GM23338 (cell line): ENCODE data around the gene C16orf86. TPM values are rescaled to one million over a fixed set of nuclear protein-coding genes. Genes with fewer than 3 reads are reported as not detected.

Experiments used
- ATAC-seq: fragments of 200-7000 bp; cut with Tn5 transposase; 3 replicates; pipeline ENCODE4 v1.9.1; 2020
- DNase-seq: peaks from one replicate; pipeline ENCODE4 v3.0.0-alpha.2; 2015; ENCODE audit warnings: low spot score
- H2AFZ ChIP-seq: fragments of 200-600 bp; sonication (generic); 2 replicates; pipeline ENCODE4 v1.8.0; 2016; ENCODE audit warnings: antibody characterized with exemption, mild to moderate bottlenecking, moderate library complexity
- H3F3A ChIP-seq: fragments of 200-600 bp; sonication (generic); replicated peaks from 2 replicates; pipeline ENCODE4 v1.8.0; 2017; ENCODE audit warnings: antibody characterized with exemption, mixed run types, low read depth
- H3K27ac ChIP-seq: fragments of 200-600 bp; sonication (generic); 2 replicates; pipeline ENCODE4 v1.6.1; 2016; ENCODE audit warnings: low read depth
- H3K27me3 ChIP-seq: fragments of 200-600 bp; sonication (generic); 2 replicates; pipeline ENCODE4 v1.8.0; 2016; ENCODE audit warnings: mild to moderate bottlenecking, mixed run types, moderate library complexity; ENCODE audit not compliant: insufficient read depth
- H3K36me3 ChIP-seq: fragments of 200-600 bp; sonication (generic); 2 replicates; pipeline ENCODE4 v1.8.0; 2016; ENCODE audit warnings: mild to moderate bottlenecking; ENCODE audit not compliant: insufficient read depth
- H3K4me1 ChIP-seq: fragments of 200-600 bp; sonication (generic); 2 replicates; pipeline ENCODE4 v1.8.0; 2016; ENCODE audit warnings: mild to moderate bottlenecking, moderate library complexity; ENCODE audit not compliant: insufficient read depth
- H3K4me2 ChIP-seq: fragments of 200-600 bp; sonication (generic); 2 replicates; pipeline ENCODE4 v1.7.1; 2017; ENCODE audit warnings: mixed run types
- H3K4me3 ChIP-seq: fragments of 200-600 bp; sonication (generic); 2 replicates; pipeline ENCODE4 v1.6.1; 2016; ENCODE audit warnings: mixed run types
- H3K79me2 ChIP-seq: fragments of 200-600 bp; sonication (generic); replicated peaks from 2 replicates; pipeline ENCODE4 v1.8.0; 2017; ENCODE audit warnings: mild to moderate bottlenecking; ENCODE audit not compliant: insufficient read depth
- H3K9me2 ChIP-seq: fragments of 200-600 bp; sonication (generic); 2 replicates; pipeline ENCODE4 v1.8.0; 2017; ENCODE audit not compliant: insufficient read depth
- H4K20me1 ChIP-seq: fragments of 200-600 bp; sonication (generic); replicated peaks from 2 replicates; pipeline ENCODE4 v1.8.0; 2017; ENCODE audit warnings: mild to moderate bottlenecking; ENCODE audit not compliant: insufficient read depth
- H3K27ac Mint-ChIP-seq: 2 replicates; pipeline ENCODE4 v1.8.0; 2020; ENCODE audit warnings: inconsistent platforms, mild to moderate bottlenecking, moderate library complexity, mixed read lengths
- H3K27me3 Mint-ChIP-seq: 3 replicates; pipeline ENCODE4 v1.8.0; 2022; ENCODE audit warnings: low read depth, mild to moderate bottlenecking, moderate library complexity, mixed read lengths, inconsistent platforms; ENCODE audit not compliant: insufficient read depth, poor library complexity
- H3K36me3 Mint-ChIP-seq: 3 replicates; pipeline ENCODE4 v1.8.0; 2021; ENCODE audit warnings: low read depth, mild to moderate bottlenecking, inconsistent platforms, moderate library complexity, mixed read lengths
- H3K4me1 Mint-ChIP-seq: 3 replicates; pipeline ENCODE4 v1.8.0; 2020; ENCODE audit warnings: mild to moderate bottlenecking, inconsistent platforms, mixed read lengths
- H3K4me3 Mint-ChIP-seq: 3 replicates; pipeline ENCODE4 v1.8.0; 2021; ENCODE audit warnings: moderate library complexity, mild to moderate bottlenecking, inconsistent platforms, mixed read lengths
- H3K9me3 Mint-ChIP-seq: 3 replicates; pipeline ENCODE4 v1.8.0; 2020; ENCODE audit warnings: moderate library complexity, mild to moderate bottlenecking, inconsistent platforms, mixed read lengths
- ETS1 ChIP-seq: IDR thresholded peaks from 2 replicates; pipeline ENCODE4 v1.6.1; 2016; ENCODE audit warnings: antibody characterized with exemption
- POLR2AphosphoS5 ChIP-seq: IDR thresholded peaks from 2 replicates; pipeline ENCODE4 v1.6.1; 2016; ENCODE audit warnings: antibody characterized with exemption, low read depth
- REST ChIP-seq: IDR thresholded peaks from one replicate; pipeline ENCODE4 v1.6.1; 2018; ENCODE audit warnings: antibody characterized with exemption; ENCODE audit not compliant: unreplicated experiment
- STAT1 ChIP-seq: IDR thresholded peaks from one replicate; pipeline ENCODE4 v1.6.1; 2016; ENCODE audit warnings: antibody characterized with exemption; ENCODE audit not compliant: unreplicated experiment
- polyA plus RNA-seq: library from polyadenylated mRNA; unstranded; fragments of >200 nt; fragmentation: Nextera tagmentation; extraction: Ambion mirVana; gene quantifications from 2 replicates; pipeline ENCODE4 v1.2.1, GENCODE V29; 2016
- total RNA-seq: library from RNA; depleted of rRNA; stranded (reverse); fragments of >200 nt; shearing (Covaris generic); gene quantifications from 2 replicates; pipeline ENCODE4 v1.2.3, GENCODE V29; 2014; rRNA removed

Gene C16orf86
- total and polyA plus RNA-seq, 2 experiments from 2014 or later = 0.87 to 1.1 TPM

GRCh38 chr16:67716097-67716496, 49.5 kb downstream of the C16orf86 start:
- Histone ChIP-seq H3K4me2 (no peak overlapping the region), H3K4me3 (no peak overlapping the region), H3K79me2 (peaks cover 69% of the 10 kb centered on the region), H3K27me3 (no peaks in the 10 kb centered on the region), H3F3A (0 out of 2 replicates have a peak, but pooled peaks cover 11% of the 10 kb centered on the region), H4K20me1 (peaks cover 28% of the 10 kb centered on the region; the same call in 1 of the 2 replicates), H3K9me2 (no peaks in the 10 kb centered on the region), H3K36me3 (no peaks in the 10 kb centered on the region), H3K4me1 (peaks cover 26% of the 10 kb centered on the region), H3K27ac (no peak overlapping the region), H2AFZ (no peak overlapping the region)
- H3K27me3 Mint-ChIP-seq = peaks cover 7% of the 10 kb centered on the region
- TF ChIP-seq REST = no peak
- no peak for TF ChIP-seq STAT1
- TF ChIP-seq ETS1 = no peak
- TF ChIP-seq POLR2AphosphoS5 = no peak
- H3K4me3 Mint-ChIP-seq = no peak overlapping the region
- DNase-seq (no peak), ATAC-seq (no peak)
- H3K27ac Mint-ChIP-seq = no peak overlapping the region
- peaks cover 7% of the 10 kb centered on the region; the same call in 1 of the 3 replicates for H3K36me3 Mint-ChIP-seq
- H3K4me1 Mint-ChIP-seq = peaks cover 24% of the 10 kb centered on the region
- H3K9me3 Mint-ChIP-seq = no peaks in the 10 kb centered on the region; the same call in 2 of the 3 replicates

Other genes starting within 250 kb of the C16orf86 start
- gene HSD11B2, start 235.7 kb upstream of the C16orf86 start, total RNA-seq = 23.0 and 25.1 TPM in 2 replicates
- 14.8 and 16.6 TPM in 2 replicates for gene HSD11B2, start 235.7 kb upstream of the C16orf86 start, polyA plus RNA-seq
- gene ATP6V0D1, start 185.7 kb upstream of the C16orf86 start, total RNA-seq = 68.7 and 69.4 TPM in 2 replicates
- gene ATP6V0D1, start 185.7 kb upstream of the C16orf86 start, polyA plus RNA-seq = 19.5 and 20.6 TPM in 2 replicates
- gene AGRP, start 183.3 kb upstream of the C16orf86 start, total RNA-seq = not detected in 2 replicates
- not detected in 2 replicates for gene AGRP, start 183.3 kb upstream of the C16orf86 start, polyA plus RNA-seq
- 7.4 and 22.4 TPM in 2 replicates for gene RIPOR1, start 138.0 kb upstream of the C16orf86 start, total RNA-seq
- 6.8 and 7.6 TPM in 2 replicates for gene RIPOR1, start 138.0 kb upstream of the C16orf86 start, polyA plus RNA-seq
- gene CTCF, start 104.3 kb upstream of the C16orf86 start, total RNA-seq = 64.5 and 81.0 TPM in 2 replicates
- 67.7 and 72.3 TPM in 2 replicates for gene CTCF, start 104.3 kb upstream of the C16orf86 start, polyA plus RNA-seq
- gene CARMIL2, start 21.7 kb upstream of the C16orf86 start, total RNA-seq = 14.0 and 17.4 TPM in 2 replicates
- gene CARMIL2, start 21.7 kb upstream of the C16orf86 start, polyA plus RNA-seq = 17.4 and 23.4 TPM in 2 replicates
- 51.7 and 56.9 TPM in 2 replicates for gene ACD, start 6.6 kb upstream of the C16orf86 start, total RNA-seq
- 38.7 and 41.3 TPM in 2 replicates for gene ACD, start 6.6 kb upstream of the C16orf86 start, polyA plus RNA-seq
- 15.1 and 15.7 TPM in 2 replicates for gene PARD6A, start 5.9 kb upstream of the C16orf86 start, total RNA-seq
- gene PARD6A, start 5.9 kb upstream of the C16orf86 start, polyA plus RNA-seq = 9.1 and 11.1 TPM in 2 replicates
- gene ENKD1, start 64 bp upstream of the C16orf86 start, total RNA-seq = 10.2 and 11.6 TPM in 2 replicates
- gene ENKD1, start 64 bp upstream of the C16orf86 start, polyA plus RNA-seq = 10.1 and 11.8 TPM in 2 replicates
- 27.5 and 34.3 TPM in 2 replicates for gene GFOD2, start 52.5 kb downstream of the C16orf86 start, total RNA-seq
- gene GFOD2, start 52.5 kb downstream of the C16orf86 start, polyA plus RNA-seq = 16.5 and 19.3 TPM in 2 replicates
- 9.0 and 9.2 TPM in 2 replicates for gene RANBP10, start 139.7 kb downstream of the C16orf86 start, total RNA-seq
- 13.6 and 18.0 TPM in 2 replicates for gene RANBP10, start 139.7 kb downstream of the C16orf86 start, polyA plus RNA-seq
- 2.4 TPM in 1 of 2 replicates, not detected in the other for gene TSNAXIP1, start 140.1 kb downstream of the C16orf86 start, total RNA-seq
- gene TSNAXIP1, start 140.1 kb downstream of the C16orf86 start, polyA plus RNA-seq = 0.97 and 1.4 TPM in 2 replicates
- 102 and 115 TPM in 2 replicates for gene THAP11, start 175.5 kb downstream of the C16orf86 start, total RNA-seq
- 37.3 and 39.5 TPM in 2 replicates for gene THAP11, start 175.5 kb downstream of the C16orf86 start, polyA plus RNA-seq
- gene NUTF2, start 180.1 kb downstream of the C16orf86 start, total RNA-seq = 158 and 321 TPM in 2 replicates
- gene NUTF2, start 180.1 kb downstream of the C16orf86 start, polyA plus RNA-seq = 373 and 391 TPM in 2 replicates
- gene CENPT, start 180.9 kb downstream of the C16orf86 start, total RNA-seq = 31.8 and 55.4 TPM in 2 replicates
- 59.2 and 63.8 TPM in 2 replicates for gene CENPT, start 180.9 kb downstream of the C16orf86 start, polyA plus RNA-seq
- 74.2 and 98.5 TPM in 2 replicates for gene EDC4, start 206.2 kb downstream of the C16orf86 start, total RNA-seq
- 34.8 and 39.6 TPM in 2 replicates for gene EDC4, start 206.2 kb downstream of the C16orf86 start, polyA plus RNA-seq
- gene NRN1L, start 218.1 kb downstream of the C16orf86 start, total RNA-seq = 13.8 and 14.0 TPM in 2 replicates
- 26.1 and 33.8 TPM in 2 replicates for gene NRN1L, start 218.1 kb downstream of the C16orf86 start, polyA plus RNA-seq
- gene PSKH1, start 226.4 kb downstream of the C16orf86 start, total RNA-seq = 22.1 and 23.9 TPM in 2 replicates
- 8.3 and 14.3 TPM in 2 replicates for gene PSKH1, start 226.4 kb downstream of the C16orf86 start, polyA plus RNA-seq